H1 (cell line): ENCODE data around the gene VN1R4. TPM values are rescaled to one million over a fixed set of nuclear protein-coding genes. Genes with fewer than 3 reads are reported as not detected.
"Not testable (repeated sequence)": the region's sequence is repeated elsewhere in the genome, so short reads cannot be mapped to it uniquely, and the experiment has no call there.

Experiments
- CTCF ChIA-PET: fragments of 300-600 bp; sonication (Branson Sonifier 250); formaldehyde crosslinking; loops from one replicate; lab custom pipeline; 2021; ENCODE audit not compliant: partially characterized antibody; lab: Charles Lee
- POLR2A ChIA-PET: fragments of 300-600 bp; sonication (Branson Sonifier 250); formaldehyde crosslinking; loops from one replicate; lab custom pipeline; 2021; ENCODE audit warnings: inconsistent platforms; ENCODE audit not compliant: partially characterized antibody; lab: Charles Lee
- DNase-seq, 2 experiments: peaks; one replicate each; pipeline versions ENCODE4 v3.0.0 to v3.0.0-alpha.2; 2010 to 2022; ENCODE audit warnings: low spot score in 2 of 2, low read depth in 1 of 2, mixed read lengths in 1 of 2
- FAIRE-seq: peaks from 2 replicates; lab custom pipeline; 2011; peaks lifted over from hg19 to GRCh38; lab: Jason Lieb, UNC
- H2AFZ ChIP-seq: 2 replicates; pipeline ENCODE4 v1.8.1; 2012; ENCODE audit warnings: low read length, inconsistent platforms
- H2AK5ac ChIP-seq: 2 replicates; pipeline ENCODE4 v1.6.1; 2013; ENCODE audit warnings: low read depth, low read length
- H2BK120ac ChIP-seq: replicated peaks from 2 replicates; pipeline ENCODE3; 2013; ENCODE audit warnings: low read depth, low read length, inconsistent platforms
- H2BK12ac ChIP-seq: 2 replicates; pipeline ENCODE4 v1.6.1; 2013; ENCODE audit warnings: low read depth, low read length
- H2BK15ac ChIP-seq: 2 replicates; pipeline ENCODE4 v1.6.1; 2013; ENCODE audit warnings: low read length
- H2BK20ac ChIP-seq: 2 replicates; pipeline ENCODE4 v1.6.1; 2013; ENCODE audit warnings: low read length
- H2BK5ac ChIP-seq: 2 replicates; pipeline ENCODE4 v1.6.1; 2013; ENCODE audit warnings: low read depth, low read length
- H3K14ac ChIP-seq: 2 replicates; pipeline ENCODE4 v1.6.1; 2013; ENCODE audit warnings: inconsistent platforms; ENCODE audit not compliant: insufficient read length
- H3K18ac ChIP-seq: 2 replicates; pipeline ENCODE4 v1.6.1; 2013; ENCODE audit warnings: low read length; ENCODE audit errors: extremely low read depth
- H3K23ac ChIP-seq: 2 replicates; pipeline ENCODE4 v1.6.1; 2013; ENCODE audit warnings: inconsistent platforms; ENCODE audit not compliant: insufficient read length
- H3K23me2 ChIP-seq: 2 replicates; pipeline ENCODE4 v1.6.1; 2013; ENCODE audit warnings: low read depth, low read length
- H3K27ac ChIP-seq: 2 replicates; pipeline ENCODE4 v1.6.1; 2011; ENCODE audit warnings: low read depth, low read length, inconsistent platforms
- H3K27me3 ChIP-seq, 4 experiments: replicated peaks in 1 of 4; 1 replicate in 1 of 4; 2 replicates in 3 of 4; pipeline versions ENCODE4 v1.6.1 to v1.8.1; 2011 to 2013; ENCODE audit warnings: low read length in 3 of 4, mild to moderate bottlenecking in 3 of 4, inconsistent platforms in 2 of 4, mixed read lengths in 2 of 4, moderate library complexity in 1 of 4; ENCODE audit not compliant: control insufficient read depth in 3 of 4, insufficient read depth in 3 of 4; ENCODE audit errors: extremely low read depth in 1 of 4
- H3K36me3 ChIP-seq, 4 experiments: 2 replicates each; pipeline versions ENCODE4 v1.6.1 to v1.8.1; 2011 to 2013; ENCODE audit warnings: mild to moderate bottlenecking in 4 of 4, low read length in 3 of 4, moderate library complexity in 2 of 4, control low read depth in 1 of 4, inconsistent platforms in 1 of 4; ENCODE audit not compliant: insufficient read depth in 4 of 4, control insufficient read depth in 2 of 4
- H3K4ac ChIP-seq: replicated peaks from 2 replicates; pipeline ENCODE3; 2013; ENCODE audit warnings: low read length, low read depth, mixed read lengths, inconsistent platforms; ENCODE audit not compliant: insufficient read length
- H3K4me1 ChIP-seq, 4 experiments: replicated peaks in 1 of 4; 1 replicate in 1 of 4; 2 replicates in 3 of 4; pipeline versions ENCODE4 v1.6.1 to v1.8.1; 2011 to 2013; ENCODE audit warnings: low read length in 3 of 4, inconsistent platforms in 2 of 4, mixed read lengths in 1 of 4; ENCODE audit not compliant: insufficient read depth in 4 of 4, control insufficient read depth in 3 of 4
- H3K4me2 ChIP-seq, 2 experiments: 2 replicates each; pipeline versions ENCODE4 v1.6.1 to v1.8.1; 2011 to 2013; ENCODE audit warnings: low read depth in 2 of 2, low read length in 2 of 2, control low read depth in 1 of 2, inconsistent platforms in 1 of 2, mild to moderate bottlenecking in 1 of 2; ENCODE audit not compliant: insufficient read depth in 1 of 2
- H3K4me3 ChIP-seq, 4 experiments: fragments of 200-600, 300-600 bp in 1 of 4; sonication (generic), shearing (Covaris generic), sonication (Bioruptor Twin) in 1 of 4; 2 replicates each; pipeline versions ENCODE4 v1.5.1 to v1.8.1; 2011 to 2016; ENCODE audit warnings: low read length in 4 of 4, low read depth in 3 of 4, control low read depth in 2 of 4, inconsistent platforms in 2 of 4, mild to moderate bottlenecking in 2 of 4, mixed read lengths in 1 of 4, moderate library complexity in 1 of 4; ENCODE audit not compliant: insufficient read depth in 2 of 4; ENCODE audit errors: extremely low read depth in 1 of 4
- H3K56ac ChIP-seq: replicated peaks from 2 replicates; pipeline ENCODE3; 2013; ENCODE audit warnings: low read depth, mild to moderate bottlenecking, mixed read lengths, low read length, inconsistent platforms; ENCODE audit not compliant: insufficient read length
- H3K79me1 ChIP-seq: 2 replicates; pipeline ENCODE4 v1.6.1; 2013; ENCODE audit warnings: low read depth, low read length, control low read depth
- H3K79me2 ChIP-seq, 2 experiments: 2 replicates each; pipeline versions ENCODE4 v1.6.1 to v1.8.1; 2012 to 2013; ENCODE audit warnings: low read length in 2 of 2, mild to moderate bottlenecking in 2 of 2, inconsistent platforms in 1 of 2; ENCODE audit not compliant: insufficient read depth in 2 of 2, control insufficient read depth in 1 of 2
- H3K9ac ChIP-seq, 4 experiments: replicated peaks in 1 of 4; 1 replicate in 1 of 4; 2 replicates in 3 of 4; pipeline versions ENCODE4 v1.6.1 to v1.8.1; 2011 to 2013; ENCODE audit warnings: low read depth in 3 of 4, low read length in 3 of 4, control low read depth in 2 of 4, mild to moderate bottlenecking in 2 of 4, moderate library complexity in 2 of 4, inconsistent platforms in 1 of 4; ENCODE audit errors: extremely low read depth in 1 of 4
- H3K9me3 ChIP-seq, 2 experiments: 2 replicates each; pipeline versions ENCODE4 v1.6.1 to v1.8.1; 2012 to 2013; ENCODE audit warnings: mild to moderate bottlenecking in 2 of 2, moderate library complexity in 2 of 2, control low read depth in 1 of 2, inconsistent platforms in 1 of 2, low read depth in 1 of 2, low read length in 1 of 2, mixed read lengths in 1 of 2; ENCODE audit not compliant: insufficient read depth in 2 of 2
- H4K20me1 ChIP-seq, 2 experiments: replicated peaks in 1 of 2; 2 replicates each; pipeline versions ENCODE3 to v1.8.1; 2011 to 2013; ENCODE audit warnings: inconsistent platforms in 2 of 2, low read length in 2 of 2, mild to moderate bottlenecking in 1 of 2; ENCODE audit not compliant: insufficient read depth in 2 of 2, control insufficient read depth in 1 of 2
- H4K5ac ChIP-seq: 2 replicates; pipeline ENCODE4 v1.6.1; 2013; ENCODE audit warnings: low read length, low read depth, mixed read lengths, inconsistent platforms; ENCODE audit not compliant: insufficient read length
- H4K8ac ChIP-seq: 2 replicates; pipeline ENCODE4 v1.8.0; 2013; ENCODE audit warnings: mild to moderate bottlenecking, moderate library complexity, low read length, inconsistent platforms; ENCODE audit not compliant: insufficient read depth; ENCODE audit errors: extremely low read depth
- H4K91ac ChIP-seq: replicated peaks from 2 replicates; pipeline ENCODE3; 2013; ENCODE audit warnings: low read length, mixed read lengths, inconsistent platforms; ENCODE audit not compliant: insufficient read length
- WGBS, 2 experiments: shearing (Covaris generic) in 1 of 2; methylation state at CpG; one replicate each; pipeline versions ENCODE4 v1.1.6 to v1.1.7; 2013 to 2015; ENCODE audit warnings: low lambda C conversion rate in 2 of 2, mixed read lengths in 2 of 2, inconsistent platforms in 1 of 2, low coverage in 1 of 2, missing lambda C conversion rate in 1 of 2; ENCODE audit not compliant: insufficient replicate concordance in 2 of 2, insufficient coverage in 1 of 2, insufficient read length in 1 of 2; ENCODE audit errors: extremely low coverage in 1 of 2, missing lambda C conversion rate in 1 of 2; 5-methylcytosine and 5-hydroxymethylcytosine counted together
- polyA plus RNA-seq, 7 experiments: library from polyadenylated mRNA; depleted of rRNA in 3 of 7; stranded (reverse) in 5 of 7; unstranded in 2 of 7; fragments of >200 nt in 5 of 7; fragments of 200-250 nt in 2 of 7; gene quantifications; 1 replicate in 5 of 7; 2 replicates in 1 of 7; 4 replicates in 1 of 7; pipeline versions ENCODE4 v1.2.1 to v1.2.3, GENCODE V29; 2011 to 2013; ENCODE audit warnings: missing spikeins in 2 of 7, mixed read lengths in 2 of 7
- total RNA-seq: library from RNA; stranded (reverse); fragmentation: NEBNext Ultra II Directional; extraction: Animal tissue kit (Norgen Biotek cat#: 25700); gene quantifications from 2 replicates; pipeline ENCODE4 v1.2.1, GENCODE V29; 2021

VN1R4 gene
- total and polyA plus RNA-seq, 2 of the 8 experiments (the other 6 are each of a cell fraction or from before 2014, with no cell fraction given) = not detected

- H3K23me2 ChIP-seq, H3K4ac ChIP-seq, H3K36me3 ChIP-seq, H2BK20ac ChIP-seq, H2BK120ac ChIP-seq, CTCF ChIA-PET, H3K23ac ChIP-seq, H3K4me1 ChIP-seq, H2BK5ac ChIP-seq, H2AFZ ChIP-seq, H2BK12ac ChIP-seq, H2BK15ac ChIP-seq, H3K14ac ChIP-seq, H4K8ac ChIP-seq, H3K79me1 ChIP-seq, H4K5ac ChIP-seq, H4K91ac ChIP-seq, H3K56ac ChIP-seq, FAIRE-seq, H2AK5ac ChIP-seq, H3K79me2 ChIP-seq, H4K20me1 ChIP-seq, H3K4me2 ChIP-seq, H3K18ac ChIP-seq, POLR2A ChIA-PET, H3K27ac ChIP-seq, H3K27me3 ChIP-seq, DNase-seq, H3K4me3 ChIP-seq, H3K9ac ChIP-seq: not testable (repeated sequence)
- H3K9me3 ChIP-seq = peaks cover 33 to 75% of the 10 kb centered on the region in 2 experiments
- 100% methylated on average over 2 of the region's 28 CpGs; no CpG with 5 or more reads in 1 of the 2 experiments for WGBS, 2 experiments
These were observed 44.8 kb downstream of the VN1R4 start for GRCh38 chr19:53222716-53223115.

Other genes with a start within 250 kb of the VN1R4 start
- not detected in 2 replicates for gene ERVV-2, start 223.0 kb downstream of the VN1R4 start, total RNA-seq
- gene ERVV-2, start 223.0 kb downstream of the VN1R4 start, polyA plus RNA-seq (2011; rRNA removed) = 0.03 TPM in 1 of 2 replicates, not detected in the other
- 28.3 and 31.2 TPM in 2 replicates for gene ZNF160, start 164.3 kb downstream of the VN1R4 start, total RNA-seq
- gene ZNF160, start 164.3 kb downstream of the VN1R4 start, polyA plus RNA-seq (2011; rRNA removed) = 15.8 and 29.0 TPM in 2 replicates
- 9.3 and 9.7 TPM in 2 replicates for gene ZNF415, start 134.8 kb downstream of the VN1R4 start, total RNA-seq
- gene ZNF415, start 134.8 kb downstream of the VN1R4 start, polyA plus RNA-seq (2011; rRNA removed) = 3.8 and 5.8 TPM in 2 replicates
- gene ZNF347, start 108.7 kb downstream of the VN1R4 start, total RNA-seq = 14.6 and 15.0 TPM in 2 replicates
- gene ZNF347, start 108.7 kb downstream of the VN1R4 start, polyA plus RNA-seq (2011; rRNA removed) = 1.4 and 3.0 TPM in 2 replicates
- gene ZNF665, start 74.4 kb downstream of the VN1R4 start, total RNA-seq = 3.7 and 6.4 TPM in 2 replicates
- gene ZNF665, start 74.4 kb downstream of the VN1R4 start, polyA plus RNA-seq (2011; rRNA removed) = 2.4 and 2.8 TPM in 2 replicates
- gene ZNF677, start 12.8 kb downstream of the VN1R4 start, total RNA-seq = 28.0 and 29.6 TPM in 2 replicates
- 26.6 and 37.0 TPM in 2 replicates for gene ZNF677, start 12.8 kb downstream of the VN1R4 start, polyA plus RNA-seq (2011; rRNA removed)
- not detected in 2 replicates for gene VN1R2, start 9.4 kb downstream of the VN1R4 start, total RNA-seq
- gene VN1R2, start 9.4 kb downstream of the VN1R4 start, polyA plus RNA-seq (2011; rRNA removed) = 0.06 TPM in 1 of 2 replicates, not detected in the other
- 20.8 and 22.5 TPM in 2 replicates for gene ZNF845, start 66.0 kb upstream of the VN1R4 start, total RNA-seq
- gene ZNF845, start 66.0 kb upstream of the VN1R4 start, polyA plus RNA-seq (2011; rRNA removed) = 2.4 and 3.6 TPM in 2 replicates
- gene ZNF525, start 98.0 kb upstream of the VN1R4 start, total RNA-seq = 58.0 and 63.4 TPM in 2 replicates
- gene ZNF525, start 98.0 kb upstream of the VN1R4 start, polyA plus RNA-seq (2011; rRNA removed) = 5.1 and 8.2 TPM in 2 replicates
- 21.0 and 22.3 TPM in 2 replicates for gene ZNF765, start 127.4 kb upstream of the VN1R4 start, total RNA-seq
- gene ZNF765, start 127.4 kb upstream of the VN1R4 start, polyA plus RNA-seq (2011; rRNA removed) = 4.5 and 5.4 TPM in 2 replicates
- gene ZNF761, start 164.3 kb upstream of the VN1R4 start, total RNA-seq = 24.2 and 25.1 TPM in 2 replicates
- gene ZNF761, start 164.3 kb upstream of the VN1R4 start, polyA plus RNA-seq (2011; rRNA removed) = 10.8 and 11.1 TPM in 2 replicates
- gene ZNF813, start 200.0 kb upstream of the VN1R4 start, total RNA-seq = 22.1 and 22.4 TPM in 2 replicates
- gene ZNF813, start 200.0 kb upstream of the VN1R4 start, polyA plus RNA-seq (2011; rRNA removed) = 1.9 and 2.9 TPM in 2 replicates